Ishikawa (cell line): ENCODE results near the gene CAND1.

Source experiments
- CREB1 ChIP-seq: IDR thresholded peaks from 2 replicates; pipeline ENCODE4 v1.6.1; 2012; ENCODE audit warnings: low read depth
- EGR1 ChIP-seq: IDR thresholded peaks from 2 replicates; pipeline ENCODE4 v1.6.1; 2012
- FOXM1 ChIP-seq: IDR thresholded peaks from 2 replicates; pipeline ENCODE4 v1.6.1; 2012; ENCODE audit warnings: low read depth, borderline replicate concordance
- RAD21 ChIP-seq: IDR thresholded peaks from 2 replicates; pipeline ENCODE4 v1.6.1; 2012; ENCODE audit warnings: low read depth
- REST ChIP-seq: IDR thresholded peaks from 2 replicates; pipeline ENCODE4 v1.6.1; 2012; ENCODE audit warnings: low read depth, mild to moderate bottlenecking
- TAF1 ChIP-seq: IDR thresholded peaks from 2 replicates; pipeline ENCODE4 v1.6.1; 2012; ENCODE audit warnings: low read depth, mild to moderate bottlenecking
- TEAD4 ChIP-seq: IDR thresholded peaks from 2 replicates; pipeline ENCODE4 v1.6.1; 2012
- YY1 ChIP-seq: IDR thresholded peaks from 2 replicates; pipeline ENCODE4 v1.6.1; 2012; ENCODE audit warnings: low read depth
- ZBTB7A ChIP-seq: IDR thresholded peaks from 2 replicates; pipeline ENCODE4 v1.6.1; 2012; ENCODE audit warnings: low read depth
- TF ChIP-seq, protein P1 (sequence below): IDR thresholded peaks from 2 replicates; pipeline ENCODE4 v1.6.1; 2012

GRCh38 chr12:67299926-67300325 is 30.8 kb downstream of the CAND1 start:
- TF ChIP-seq YY1 = no peak
- no peak for TF ChIP-seq EGR1
- no peak for TF ChIP-seq TAF1
- no peak for TF ChIP-seq RAD21
- TF ChIP-seq TEAD4 = no peak
- TF ChIP-seq FOXM1 = no peak
- no peak for TF ChIP-seq REST
- TF ChIP-seq ZBTB7A = no peak
- no peak for TF ChIP-seq CREB1
- TF ChIP-seq, protein P1, sequence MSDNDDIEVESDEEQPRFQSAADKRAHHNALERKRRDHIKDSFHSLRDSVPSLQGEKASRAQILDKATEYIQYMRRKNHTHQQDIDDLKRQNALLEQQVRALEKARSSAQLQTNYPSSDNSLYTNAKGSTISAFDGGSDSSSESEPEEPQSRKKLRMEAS = no peak
